Measurements from ENCODE around the gene DIPK1C. TPM values are rescaled to one million over a fixed set of nuclear protein-coding genes. Genes with fewer than 3 reads are reported as not detected.

DIPK1C gene
- total RNA-seq, 1 experiment from 2014 or later = not detected

DNA sequence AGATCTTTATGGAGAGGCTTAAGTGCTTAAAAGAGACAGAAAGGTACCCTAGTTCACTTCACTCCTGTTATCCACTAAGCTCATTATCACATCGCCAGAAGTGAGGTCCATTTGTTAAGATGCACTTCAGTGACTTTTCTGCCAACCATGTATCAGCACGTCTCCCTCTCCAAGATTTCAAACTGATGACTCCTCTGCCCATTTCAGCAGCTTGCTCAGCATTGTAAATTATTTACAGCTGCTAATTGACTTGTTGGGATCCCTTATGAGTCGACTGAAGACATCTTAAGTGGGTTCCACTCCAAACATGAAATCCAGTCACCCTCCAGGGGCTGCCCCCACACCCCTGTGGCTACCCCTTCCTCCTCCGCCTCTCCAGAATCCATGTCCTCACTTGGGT, 37.3 kb downstream of the DIPK1C start:
- no peak for DNase-seq (ENCODE audit: low spot score)

DNA sequence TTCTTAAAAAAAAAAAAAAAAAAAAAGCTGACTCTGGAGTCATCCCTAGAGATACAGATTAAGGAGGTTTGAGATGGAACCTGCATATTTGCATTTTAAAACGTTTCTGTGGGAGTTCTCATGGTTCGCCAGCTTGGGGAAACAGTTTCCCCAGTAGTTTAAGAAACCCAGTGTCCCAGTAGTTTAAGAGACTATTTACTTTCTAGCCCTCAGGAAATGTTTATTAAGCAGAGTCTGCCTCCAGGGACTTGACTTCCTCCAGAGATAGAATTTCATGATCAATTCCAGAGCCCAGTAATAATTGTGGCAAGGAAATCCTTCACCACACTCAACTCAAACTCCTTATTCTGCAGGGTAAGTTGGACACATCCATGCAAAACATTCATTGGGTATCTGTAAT, 39.1 kb downstream of the DIPK1C start:
- DNase-seq (ENCODE audit: low spot score) = no peak

DNA sequence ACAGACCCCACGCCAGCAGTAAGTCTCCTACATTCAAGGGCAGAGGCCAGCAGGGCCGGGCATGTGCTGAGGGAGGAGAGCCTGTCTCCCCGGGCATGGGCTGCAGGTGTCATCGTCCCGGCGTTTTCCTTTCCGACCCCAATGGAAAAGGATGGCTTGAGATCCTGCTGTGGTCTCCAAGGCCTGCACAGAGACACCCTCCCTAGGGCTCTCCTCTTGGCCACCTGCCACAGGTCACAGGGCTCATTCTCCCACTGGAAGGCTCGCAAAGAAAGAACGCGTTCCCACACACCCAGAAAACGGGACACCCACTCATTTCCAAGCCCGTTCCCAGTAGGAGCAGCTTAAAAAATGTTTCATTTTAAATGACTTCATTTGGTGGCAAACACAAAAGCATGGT, 41.0 kb downstream of the DIPK1C start:
- DNase-seq (ENCODE audit: low spot score) = no peak

DNA sequence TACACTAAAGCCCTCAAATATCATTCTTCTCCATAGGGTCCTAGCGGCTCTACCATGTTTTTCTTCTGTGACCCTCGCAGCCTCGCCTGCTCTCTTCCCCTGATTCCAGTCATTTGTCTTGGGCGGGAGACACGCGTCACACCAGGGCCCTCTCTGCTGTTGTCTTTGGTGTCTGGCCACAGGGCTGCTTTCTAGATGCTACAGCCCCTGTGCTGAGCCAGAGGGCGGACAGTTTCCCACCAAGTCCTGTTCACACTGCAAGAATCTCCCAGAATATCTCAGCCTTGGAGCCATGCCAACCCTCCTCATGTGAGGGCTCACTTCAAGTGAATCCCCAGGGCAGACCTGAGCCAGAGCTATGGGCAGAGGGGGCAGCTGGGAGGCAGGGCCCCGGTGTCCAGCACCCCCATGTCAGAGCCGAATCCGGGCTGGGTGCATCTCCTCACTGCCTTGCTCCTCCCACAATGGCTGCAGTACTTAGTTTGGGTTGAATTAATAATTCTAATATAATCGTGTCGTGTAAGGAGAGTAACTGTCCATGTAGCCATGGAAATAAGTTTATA, 42.1 kb downstream of the DIPK1C start:
- DNase-seq (ENCODE audit: low spot score) = no peak

- DNase-seq (ENCODE audit: low spot score) = no peak
Observed at GRCh38 chr18:74413836-74414235, 43.3 kb downstream of the DIPK1C start.

- DNase-seq (ENCODE audit: low spot score) = no peak
Observed at GRCh38 chr18:74412116-74412880, 44.8 kb downstream of the DIPK1C start.

GRCh38 chr18:74411475-74411874, 45.6 kb downstream of the DIPK1C start:
- DNase-seq (ENCODE audit: low spot score) = no peak

DNA sequence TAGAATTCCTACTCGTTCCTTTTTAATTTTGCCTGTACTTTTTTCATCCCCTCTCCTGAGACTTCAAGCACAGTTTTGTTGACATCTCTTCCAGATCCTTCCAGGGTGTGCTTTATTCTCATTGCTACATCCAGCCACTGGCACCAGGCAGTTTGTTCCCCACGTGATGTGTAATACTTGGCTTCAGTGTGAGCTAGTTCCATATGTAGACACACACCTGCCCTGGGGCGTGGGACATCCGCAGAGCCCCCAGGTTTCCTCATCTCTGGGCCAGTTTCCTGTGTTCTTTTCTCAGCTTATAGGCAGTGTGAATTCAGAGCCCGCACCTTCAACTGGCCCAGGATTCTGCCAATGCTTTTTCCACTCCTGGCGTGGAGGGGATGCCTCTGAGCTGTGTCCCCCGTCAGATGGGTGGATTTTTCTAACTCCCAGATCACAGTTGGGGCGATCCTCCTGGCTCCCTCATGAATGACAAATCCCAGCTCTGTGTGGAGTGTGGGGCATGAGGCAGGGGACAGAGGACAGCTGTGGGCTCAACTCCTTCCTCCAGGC, 46.6 kb downstream of the DIPK1C start:
- DNase-seq (ENCODE audit: low spot score) = no peak

- DNase-seq (ENCODE audit: low spot score) = no peak
Observed at GRCh38 chr18:74407888-74408287, 49.2 kb downstream of the DIPK1C start.

DNA sequence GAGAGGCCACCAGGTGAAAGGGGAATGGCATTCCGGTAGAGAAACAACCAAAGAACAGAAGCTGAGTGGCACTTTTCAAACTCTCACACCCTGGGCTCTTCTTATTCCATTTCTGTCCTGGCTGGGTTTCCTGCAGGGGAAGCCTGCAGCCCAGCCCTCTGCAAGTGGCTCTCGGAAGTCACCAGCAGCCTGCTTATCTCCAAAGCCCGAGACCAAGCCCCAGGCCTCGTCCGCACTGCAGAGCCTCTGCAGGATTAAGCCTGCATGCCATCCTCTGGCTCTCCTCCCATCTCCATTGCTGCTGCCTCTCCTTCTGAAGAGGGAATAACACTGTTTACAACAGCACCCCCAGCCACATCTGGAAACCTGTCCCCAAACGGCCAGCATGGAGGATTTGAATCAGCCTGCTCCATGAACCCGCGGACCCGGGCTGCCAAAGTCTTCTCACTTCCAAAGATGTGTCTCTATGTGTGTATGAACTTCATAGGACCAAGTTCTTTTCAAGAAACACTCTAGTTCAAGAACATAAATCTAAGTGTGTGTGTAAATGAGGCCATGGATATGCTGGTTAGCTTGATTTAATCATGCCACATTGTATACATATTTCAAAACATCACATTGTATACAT, 54.2 kb downstream of the DIPK1C start:
- DNase-seq (ENCODE audit: low spot score) = no peak

DNA sequence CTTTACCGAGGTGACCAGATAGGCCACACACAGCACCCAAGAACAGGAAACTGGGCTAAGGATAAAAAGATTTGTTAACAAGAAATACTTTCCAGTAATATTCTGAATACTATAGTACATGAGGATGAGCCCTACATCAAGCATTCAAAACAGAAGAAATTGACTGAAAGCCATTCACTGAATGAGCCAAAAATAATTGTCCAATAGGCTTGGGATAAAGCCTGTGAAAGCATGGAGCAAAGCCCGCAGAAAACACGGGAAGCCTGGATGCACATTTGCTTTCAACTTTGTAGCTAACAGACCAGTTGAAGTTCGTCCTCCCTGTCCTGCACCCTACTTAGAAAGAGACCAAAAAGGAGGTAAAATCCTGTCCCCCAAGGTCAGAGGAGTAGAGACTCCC, 56.3 kb downstream of the DIPK1C start:
- no peak for DNase-seq (ENCODE audit: low spot score)

DNA sequence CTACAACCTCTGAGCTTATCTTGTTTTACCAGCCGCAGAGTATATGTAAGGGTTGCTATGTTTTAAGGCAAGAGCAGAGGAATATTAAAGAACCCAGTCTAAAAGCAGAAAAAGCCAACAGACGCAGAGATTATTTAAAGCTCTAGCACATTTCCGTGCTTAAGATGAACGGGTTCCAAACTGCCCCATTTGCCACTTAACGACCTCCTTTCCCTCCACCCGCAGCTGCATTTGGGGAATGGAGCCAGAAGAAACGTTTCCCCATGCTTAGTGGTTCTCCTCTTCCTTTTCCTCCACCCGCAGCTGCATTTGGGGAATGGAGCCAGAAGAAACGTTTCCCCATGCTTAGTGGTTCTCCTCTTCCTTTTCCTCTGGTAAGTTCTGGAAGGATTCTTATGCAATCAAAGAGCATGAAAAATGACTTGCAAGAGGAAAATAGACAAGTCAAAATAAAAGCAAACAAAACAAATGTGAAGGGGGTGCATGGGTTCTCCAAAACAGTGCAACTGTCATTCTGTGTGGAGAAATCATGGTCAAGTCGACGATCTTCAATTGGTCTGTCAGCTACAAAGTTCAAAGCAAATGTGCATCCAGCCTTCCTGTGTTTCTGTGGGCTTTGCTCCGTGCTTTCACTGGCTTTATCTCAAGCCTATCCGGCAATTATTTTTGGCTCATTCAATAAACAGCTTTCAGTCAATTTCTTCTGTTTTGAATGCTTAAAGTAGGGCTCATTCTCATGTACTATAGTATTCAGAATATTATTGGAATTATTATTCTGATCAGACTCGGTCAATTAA, 57.8 kb downstream of the DIPK1C start:
- no peak for DNase-seq (ENCODE audit: low spot score)

- DNase-seq (ENCODE audit: low spot score) = no peak
Observed at GRCh38 chr18:74397572-74397971, 59.5 kb downstream of the DIPK1C start.

DNA sequence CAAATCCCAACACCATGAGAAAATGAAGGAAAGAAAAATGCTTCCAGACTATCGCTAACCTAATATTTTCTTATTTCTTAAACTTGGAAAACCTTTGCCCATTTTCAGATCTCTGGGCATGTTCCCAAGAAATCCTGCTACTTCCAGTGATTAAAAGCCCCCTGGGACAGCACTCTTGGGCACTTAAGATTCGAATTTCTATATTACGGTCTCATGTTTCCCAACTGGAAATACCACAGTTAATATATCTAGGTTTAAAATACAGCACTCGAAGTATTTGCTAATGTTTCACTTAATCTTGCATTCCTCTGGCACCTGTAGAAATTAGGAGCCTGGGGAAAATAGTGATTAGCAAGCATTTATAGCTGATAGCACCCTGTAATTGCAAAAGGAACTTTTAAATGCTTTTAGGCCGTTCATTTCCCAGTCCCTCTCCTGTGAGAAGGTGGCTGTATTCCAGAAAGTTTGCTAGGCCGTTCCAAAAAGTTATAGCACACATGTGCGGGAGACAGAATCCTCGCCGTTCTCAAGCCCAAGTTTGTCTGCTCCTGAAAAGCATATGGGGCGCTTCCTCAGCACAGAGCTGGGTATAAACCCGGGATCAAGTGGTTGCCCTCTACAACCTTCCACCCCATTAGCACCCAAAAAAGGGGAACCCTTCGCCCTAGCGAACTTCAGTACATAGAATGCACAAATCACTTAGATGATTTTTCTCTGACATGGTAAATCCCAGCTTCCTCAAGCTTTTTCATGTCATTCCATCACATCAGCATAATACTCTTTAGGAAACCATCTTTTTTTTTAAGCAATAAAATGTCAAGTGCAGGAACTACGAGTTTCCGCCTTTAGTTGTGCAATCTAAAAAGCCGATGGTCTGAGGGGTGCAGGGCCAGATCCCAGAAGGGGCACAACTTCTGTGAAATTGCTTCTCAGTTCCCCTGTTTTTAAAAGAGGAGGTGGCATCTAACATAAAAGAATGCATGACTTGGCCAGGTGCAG, 60.6 kb downstream of the DIPK1C start:
- no peak for DNase-seq (ENCODE audit: low spot score)

GRCh38 chr18:74395648-74396154, 61.4 kb downstream of the DIPK1C start:
- no peak for DNase-seq (ENCODE audit: low spot score)

DNA sequence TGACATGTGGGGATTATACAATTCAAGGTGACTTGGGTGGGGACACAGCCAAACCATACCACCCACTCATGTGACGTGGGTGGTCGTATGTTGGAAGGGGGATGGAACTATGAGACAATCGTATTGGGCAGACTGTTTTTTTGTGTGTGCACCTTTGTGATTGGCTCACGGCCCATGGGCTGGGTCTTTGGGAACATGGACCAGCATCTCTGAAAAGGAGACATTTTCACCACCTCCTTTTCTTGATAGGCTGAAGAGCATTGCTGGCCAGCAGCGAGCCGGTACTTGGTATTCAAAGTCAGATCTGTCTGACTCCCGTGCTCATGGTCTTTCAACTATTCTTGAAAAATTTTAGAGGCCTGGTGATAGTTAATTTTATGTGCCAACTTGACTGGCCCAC, 62.1 kb downstream of the DIPK1C start:
- no peak for DNase-seq (ENCODE audit: low spot score)

GRCh38 chr18:74392323-74392722, 64.8 kb downstream of the DIPK1C start:
- no peak for DNase-seq (ENCODE audit: low spot score)

GRCh38 chr18:74390900-74391299, 66.2 kb downstream of the DIPK1C start:
- no peak for DNase-seq (ENCODE audit: low spot score)

GRCh38 chr18:74389991-74390390, 67.1 kb downstream of the DIPK1C start:
- no peak for DNase-seq (ENCODE audit: low spot score)

DNA sequence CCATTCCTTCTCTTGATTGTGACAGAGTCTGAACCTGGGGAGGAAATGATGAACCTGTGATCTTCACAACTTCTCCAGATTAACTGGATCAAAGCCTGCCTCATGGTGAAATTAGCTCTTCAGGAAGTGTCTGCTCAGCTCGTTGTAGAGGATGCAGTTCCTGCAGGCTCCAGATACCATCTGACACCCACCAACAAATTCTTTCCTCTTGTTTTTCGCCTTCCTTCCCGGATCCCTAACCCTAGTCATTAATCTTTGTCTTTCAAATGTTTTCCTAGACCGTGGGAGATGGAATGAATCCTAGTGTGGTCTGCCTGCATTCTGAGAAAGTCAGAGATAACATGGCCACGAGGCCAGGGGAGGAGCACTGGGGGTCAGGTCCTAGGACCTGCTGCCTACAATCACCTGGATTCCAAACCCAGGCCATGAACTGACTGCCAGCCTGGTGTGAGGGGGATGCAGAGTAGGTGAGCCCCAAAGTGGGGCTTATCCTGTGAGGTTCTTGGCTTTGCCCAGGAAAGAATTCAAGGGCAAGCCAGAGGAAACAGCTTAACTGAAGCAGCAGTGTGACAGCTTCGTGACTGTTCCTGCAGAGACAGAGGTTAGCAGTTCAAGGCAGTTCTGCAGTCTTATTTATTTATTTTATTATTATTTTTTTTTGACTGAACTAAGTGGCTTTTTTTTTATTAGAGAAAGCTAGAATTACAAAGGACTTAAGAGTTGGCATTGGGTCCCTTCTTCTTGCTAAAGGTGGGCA, 67.8 kb downstream of the DIPK1C start:
- no peak for DNase-seq (ENCODE audit: low spot score)

Data from H4 (cell line).